GM15510 (cell line): ENCODE data around the gene DIPK1C.
A peak's percentile ranks its signal among the peaks of the same experiment; 100 is the strongest.

Experiments
- POLR2A ChIP-seq: IDR thresholded peaks from 3 replicates; pipeline ENCODE4 v1.6.1; 2011; ENCODE audit warnings: borderline replicate concordance; ENCODE audit not compliant: insufficient read length; ENCODE audit errors: extremely low read depth

DIPK1C gene

DNA sequence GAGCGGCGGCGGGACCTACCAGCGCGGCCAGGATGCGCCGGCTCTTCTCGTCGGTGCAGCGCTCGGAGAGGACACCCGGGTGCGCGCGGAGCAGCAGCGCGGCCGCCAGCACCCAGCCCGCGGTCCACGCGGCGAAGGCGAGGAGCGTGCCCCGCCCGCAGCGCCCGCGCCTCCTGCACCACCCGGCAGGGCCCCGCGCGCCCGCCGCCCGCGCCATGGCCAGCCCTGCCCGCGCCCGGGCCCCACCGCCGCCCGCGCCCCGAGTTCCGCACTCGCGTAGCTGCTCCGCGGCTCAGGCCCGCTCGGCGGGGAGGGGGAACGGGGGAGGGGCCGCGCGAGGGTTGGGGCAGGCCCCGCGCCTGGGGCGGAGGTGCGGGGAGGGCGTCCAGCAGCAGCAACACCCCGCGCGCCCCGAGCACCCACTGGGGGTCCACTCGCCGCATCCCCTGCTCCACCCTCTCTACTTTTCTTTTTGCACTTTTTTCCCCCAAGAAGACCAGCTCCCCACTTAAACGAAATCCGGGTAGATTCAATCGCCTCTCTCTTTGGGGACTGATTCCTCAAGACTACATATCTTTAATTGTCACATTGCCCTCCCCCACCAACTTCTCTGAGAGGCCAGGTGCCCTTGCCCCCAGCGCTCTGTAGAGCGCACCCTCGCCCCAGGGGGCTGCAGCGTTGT lies at the start of gene DIPK1C:
Gene DIPK1C (minus strand): TSS at position 266 of the 682 bp plus-strand sequence. CDS start 49 bp downstream, at position 217.
- TF ChIP-seq POLR2A: no peak

DNA sequence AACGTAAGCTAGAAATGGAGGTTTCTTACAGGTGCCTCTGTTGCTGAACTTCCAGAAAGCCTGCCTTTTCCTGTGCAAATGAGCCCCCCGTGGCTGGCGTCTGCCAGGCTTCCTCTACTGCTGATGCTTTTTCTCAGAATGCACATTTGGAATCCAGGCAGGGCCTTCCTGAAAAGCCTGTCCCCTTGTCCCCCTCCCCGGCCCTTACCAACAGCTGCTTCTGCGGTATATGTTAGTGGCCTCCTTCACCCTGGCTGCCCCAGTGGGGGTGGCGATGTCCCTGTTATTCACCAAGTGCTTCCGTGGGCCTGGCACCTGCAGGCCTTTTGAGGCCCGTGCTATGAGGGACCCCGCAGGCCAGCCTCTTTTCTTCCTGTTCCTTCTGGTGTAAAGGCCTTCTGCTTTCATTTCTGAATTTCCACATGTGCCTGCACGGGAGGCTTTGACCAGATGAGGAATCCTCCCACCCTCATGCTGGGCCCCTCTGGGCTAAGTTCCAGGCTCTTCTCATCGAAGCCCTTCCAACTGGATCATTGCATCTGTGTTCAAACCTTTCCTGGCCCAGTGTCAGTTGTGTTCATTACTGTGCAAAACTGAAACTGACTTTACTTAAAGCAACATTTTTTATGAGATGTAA lies 49.5 kb upstream of the DIPK1C start:
- no peak for TF ChIP-seq POLR2A

DNA sequence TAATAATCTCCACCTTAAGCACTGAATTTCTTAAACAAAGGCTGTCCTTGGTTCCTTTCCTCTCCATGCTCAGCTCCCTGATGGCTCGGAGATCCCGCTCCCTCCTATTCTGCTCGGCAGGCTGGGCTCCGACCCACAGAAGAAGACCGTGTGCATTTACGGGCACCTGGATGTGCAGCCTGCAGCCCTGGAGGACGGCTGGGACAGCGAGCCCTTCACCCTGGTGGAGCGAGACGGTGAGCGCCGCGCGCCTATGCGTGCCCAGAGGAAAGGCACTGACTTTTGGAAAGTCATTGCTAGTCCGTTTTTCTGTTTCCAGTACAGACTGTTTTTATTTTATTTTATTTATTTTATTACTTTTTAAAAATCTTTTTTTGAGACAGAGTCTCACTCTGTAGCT lies 48.7 kb upstream of the DIPK1C start:
- TF ChIP-seq POLR2A: no peak

DNA sequence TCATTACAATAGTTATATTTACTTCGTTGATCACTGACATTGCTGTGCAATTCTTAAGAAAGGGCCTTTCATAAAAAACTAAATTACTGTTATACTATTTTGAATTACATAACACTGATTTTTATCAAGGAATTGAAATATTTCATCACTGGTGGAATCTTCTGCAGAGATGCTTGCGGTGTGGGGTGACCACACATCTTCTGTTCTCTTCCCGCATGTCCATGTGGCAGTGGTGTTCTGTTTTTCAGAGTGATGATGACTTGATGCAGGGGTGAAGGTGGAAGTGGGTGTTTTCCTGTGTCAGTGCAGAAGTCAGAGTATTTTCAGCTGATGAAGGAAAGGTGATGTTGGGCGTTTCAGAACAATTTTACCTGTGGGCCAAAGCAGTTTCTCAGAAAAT lies 46.0 kb upstream of the DIPK1C start:
- TF ChIP-seq POLR2A: no peak

DNA sequence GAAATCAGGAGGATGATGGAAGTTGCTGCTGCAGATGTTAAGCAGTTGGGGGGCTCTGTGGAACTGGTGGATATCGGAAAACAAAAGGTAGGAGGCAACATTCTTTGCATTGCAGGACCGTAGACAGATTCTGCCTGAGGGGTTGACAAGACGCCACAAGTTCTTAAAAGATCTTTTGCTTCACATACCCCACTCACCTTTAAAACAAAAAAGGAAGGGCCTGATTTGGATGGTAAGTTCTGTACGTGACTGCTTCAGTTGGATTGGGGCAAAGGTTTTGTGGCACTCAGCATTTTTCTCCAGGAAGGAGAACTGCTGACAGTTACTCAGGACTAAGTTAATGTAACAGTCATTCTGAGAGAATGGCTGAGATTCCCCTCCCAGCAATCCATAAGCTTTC lies 44.3 kb upstream of the DIPK1C start:
- TF ChIP-seq POLR2A: no peak

DNA sequence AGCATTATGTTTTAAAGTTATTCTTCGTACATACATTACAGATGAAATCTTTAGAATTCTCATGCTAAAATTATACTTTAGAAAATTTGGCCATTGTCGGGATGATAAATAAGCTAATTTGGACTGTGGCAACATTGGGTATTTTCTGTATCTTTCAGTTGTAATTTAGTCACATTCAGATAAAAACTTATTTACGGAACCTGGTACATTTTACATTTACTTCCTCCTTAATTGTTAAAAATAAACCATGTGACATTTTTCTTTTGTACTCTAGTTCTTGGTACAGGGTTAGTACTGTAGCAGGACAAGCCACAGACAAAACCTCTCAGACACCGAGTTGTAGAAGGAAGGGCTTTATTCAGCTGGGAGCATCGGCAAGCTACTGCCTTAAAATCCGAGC lies 43.3 kb upstream of the DIPK1C start:
- TF ChIP-seq POLR2A: no peak

DNA sequence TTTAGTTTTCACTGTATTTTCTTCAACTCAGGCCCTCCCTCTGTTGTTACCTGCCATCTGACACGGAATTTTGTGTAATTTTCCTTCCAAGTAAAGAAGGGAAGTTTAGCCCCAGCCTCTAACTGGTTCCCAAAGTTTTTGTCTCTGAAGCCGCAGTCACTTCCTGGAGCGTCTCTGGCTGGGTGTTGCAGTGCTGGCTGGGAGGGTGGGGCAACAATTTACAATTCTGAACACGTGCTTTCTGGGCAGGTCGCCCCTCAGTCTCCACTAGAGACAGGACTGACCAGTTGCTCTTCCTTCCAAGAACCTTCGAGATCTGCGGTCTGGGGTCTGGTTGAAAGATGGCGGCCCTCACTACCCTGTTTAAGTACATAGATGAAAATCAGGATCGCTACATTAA lies 42.5 kb upstream of the DIPK1C start:
- TF ChIP-seq POLR2A: peak; percentile 44

DNA sequence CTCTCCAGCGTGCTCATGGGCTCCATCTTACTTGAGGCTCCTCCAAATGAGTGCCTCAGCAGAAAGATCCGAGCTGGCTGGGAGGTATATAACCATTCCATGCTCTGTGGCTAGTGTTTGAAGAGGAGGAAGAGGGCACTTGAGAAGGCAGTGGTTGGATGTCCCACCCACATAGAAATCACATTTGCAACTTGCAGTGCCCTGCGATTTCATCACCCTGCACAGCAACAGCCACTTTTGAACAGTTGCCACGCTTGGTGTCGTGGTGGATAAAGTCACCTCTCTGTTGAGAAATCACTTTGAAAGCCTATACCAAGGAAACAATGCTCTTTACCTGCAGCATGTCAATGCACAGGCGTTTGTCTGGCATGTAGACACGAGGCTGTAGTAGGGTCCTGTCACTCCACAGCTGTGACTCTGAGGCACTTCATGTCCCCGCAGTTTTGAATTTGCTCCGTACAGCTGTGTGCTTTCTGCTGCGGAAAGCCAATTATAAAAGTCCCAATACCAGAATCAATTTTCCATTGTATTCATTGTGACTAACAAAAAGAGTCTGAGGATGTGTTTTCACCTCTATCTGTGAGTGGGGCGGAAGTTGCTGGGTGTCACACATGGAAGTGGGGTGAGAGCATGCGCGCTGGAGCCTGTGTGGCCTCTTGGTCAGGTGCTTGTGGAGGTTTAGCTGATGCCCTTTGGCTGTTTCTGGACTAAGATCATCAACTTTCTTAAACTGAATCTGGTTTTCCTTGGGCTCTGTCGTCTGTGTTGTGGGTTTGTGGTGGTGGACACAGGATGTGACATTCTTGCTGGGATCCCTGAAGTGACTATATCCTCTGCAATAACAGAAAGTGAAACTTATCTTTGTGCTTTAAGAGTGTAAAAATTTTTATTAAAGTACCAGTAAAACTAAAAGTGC lies 41.9 kb upstream of the DIPK1C start:
- peak; percentile 36 for TF ChIP-seq POLR2A

DNA sequence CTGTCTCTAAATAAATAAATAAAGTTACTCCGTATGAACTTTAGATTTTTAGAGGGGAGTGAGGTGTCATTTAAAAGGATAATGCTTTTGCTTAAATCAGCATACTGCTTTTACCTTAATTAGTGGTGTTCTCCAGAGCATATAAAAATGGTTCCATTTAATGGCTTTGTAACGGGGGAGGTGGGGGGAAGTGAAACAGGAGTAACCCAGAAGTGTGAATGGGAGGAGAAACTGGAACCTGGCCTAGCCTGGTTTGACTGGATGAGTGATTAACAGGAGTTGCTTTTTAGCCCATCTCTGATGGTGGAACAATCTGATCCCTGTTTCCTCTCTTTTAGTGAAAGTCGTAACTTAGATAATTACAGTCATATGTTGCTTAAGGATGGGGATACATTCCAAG lies 40.7 kb upstream of the DIPK1C start:
- TF ChIP-seq POLR2A: no peak

DNA sequence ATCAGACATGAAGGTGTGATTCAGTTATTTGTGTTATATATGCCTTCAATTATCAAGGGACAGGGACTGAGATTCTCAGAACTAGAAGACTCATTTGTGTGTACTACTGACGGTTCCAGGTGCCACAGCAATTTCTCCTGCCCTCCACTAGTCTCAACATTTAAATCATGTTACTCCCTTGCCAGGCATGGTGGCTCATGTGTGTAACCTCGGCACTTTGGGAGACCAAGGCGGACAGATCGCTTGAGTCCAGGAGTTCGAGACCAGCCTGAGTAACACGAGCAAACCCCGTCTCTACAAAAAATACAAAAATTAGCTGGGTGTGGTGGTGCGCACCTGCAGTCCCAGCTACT lies 40.2 kb upstream of the DIPK1C start:
- TF ChIP-seq POLR2A: no peak

DNA sequence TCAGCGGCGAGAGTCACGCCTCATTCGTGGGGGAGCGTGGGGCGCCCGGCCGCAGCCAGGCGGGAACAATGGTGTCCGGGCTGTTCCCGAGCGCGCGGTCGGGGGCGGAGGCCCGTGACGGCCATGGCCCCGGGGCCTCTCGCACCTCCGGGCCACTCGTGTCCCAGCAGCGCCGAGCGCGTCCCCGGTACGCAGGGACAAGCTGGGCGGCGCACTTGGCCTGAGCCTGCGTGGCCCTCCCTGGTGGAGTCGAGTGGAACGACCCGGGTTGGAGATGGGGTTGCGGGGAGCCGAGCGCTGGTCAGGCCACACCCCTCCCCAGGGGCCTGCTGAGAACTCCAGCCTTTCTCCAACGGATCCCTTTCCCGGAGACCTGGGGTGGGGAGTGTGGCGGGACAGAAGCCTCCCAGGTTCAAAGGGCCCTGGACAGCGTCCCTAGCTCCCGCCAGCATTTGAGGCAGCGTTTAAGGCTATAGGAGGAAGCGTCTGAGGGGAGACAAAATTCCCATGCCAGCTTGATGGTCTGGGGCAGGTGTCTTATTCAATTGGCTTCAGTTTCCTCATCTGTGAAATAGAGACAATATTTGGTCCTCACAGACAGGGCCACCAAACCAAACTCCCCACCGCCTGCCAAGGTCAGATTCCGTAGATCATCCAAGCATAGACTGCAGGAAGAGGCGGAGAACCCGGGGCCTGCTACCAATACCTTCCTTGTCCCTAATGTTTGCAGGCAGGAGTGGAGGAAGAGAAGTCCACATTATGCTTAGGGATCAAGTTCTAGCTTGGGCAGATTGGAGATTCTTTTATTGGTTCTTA lies 39.6 kb upstream of the DIPK1C start:
- TF ChIP-seq POLR2A: no peak

DNA sequence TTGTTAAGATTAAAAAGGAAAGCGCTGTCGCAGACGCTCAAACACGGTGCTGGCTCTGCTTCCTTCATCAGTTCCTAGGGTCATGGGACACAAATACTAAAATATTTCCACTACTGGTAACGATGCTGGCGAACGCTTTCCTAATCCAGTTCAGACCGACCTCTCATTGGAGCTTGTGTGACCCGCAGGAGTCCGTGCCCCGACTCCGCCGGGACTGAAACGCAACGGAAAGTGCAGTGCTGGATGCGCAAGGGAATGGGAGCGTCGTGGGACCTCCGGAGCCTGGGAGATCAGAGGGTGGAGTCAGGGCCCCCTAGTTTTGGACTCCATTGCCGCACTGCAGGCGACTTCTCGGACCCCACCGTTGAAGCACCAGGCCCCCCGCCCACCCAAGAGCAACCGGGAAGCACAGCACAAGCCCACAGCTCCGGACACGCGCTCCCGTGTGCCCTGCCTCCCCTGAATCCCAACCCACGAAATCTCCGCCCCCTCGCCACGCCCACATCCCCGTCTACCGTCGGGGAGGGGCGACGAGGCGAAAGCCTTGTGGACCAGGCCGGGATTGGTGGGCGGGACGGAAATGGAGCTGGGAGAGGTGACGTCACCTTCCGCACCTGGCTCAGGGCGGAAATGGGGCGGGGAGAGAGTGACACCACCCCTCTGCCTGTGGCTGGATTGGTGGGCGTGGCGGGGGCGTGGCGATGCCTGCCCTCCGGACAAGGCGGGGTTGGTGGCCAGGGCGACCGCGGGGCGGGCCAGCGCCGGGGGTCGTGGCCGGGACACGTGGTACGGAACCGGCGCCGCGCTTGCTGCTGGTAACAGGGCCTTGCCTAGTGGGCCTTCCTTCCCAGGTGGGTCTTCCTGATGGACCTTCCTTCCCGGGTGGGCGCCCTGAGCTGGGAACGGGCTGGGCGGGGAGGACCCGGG lies 38.7 kb upstream of the DIPK1C start, which contains the start of gene CNDP2:
Gene CNDP2 (plus strand): TSS at position 783 of the 927 bp plus-strand sequence. CDS start 3,611 bp downstream, outside the sequence.
- TF ChIP-seq POLR2A: peak; percentile 84

DNA sequence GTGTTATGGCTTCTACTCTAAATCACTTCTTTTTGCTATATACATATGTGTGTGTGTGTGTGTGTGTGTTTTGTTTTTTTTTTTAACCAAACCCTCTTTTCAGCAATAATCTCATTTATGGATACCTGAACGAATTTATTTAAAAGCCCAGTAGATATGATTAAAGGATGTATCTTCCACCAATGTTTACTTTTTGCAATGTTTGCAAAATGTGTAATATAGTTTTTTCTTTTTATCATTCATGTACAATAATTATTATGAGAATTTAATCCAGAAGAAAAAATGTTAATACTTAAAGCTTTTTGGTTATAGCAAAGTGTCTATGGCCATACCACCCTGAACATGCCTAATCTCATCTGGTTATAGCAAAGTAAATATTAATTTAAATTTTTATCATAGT lies 37.4 kb upstream of the DIPK1C start:
- no peak for TF ChIP-seq POLR2A

DNA sequence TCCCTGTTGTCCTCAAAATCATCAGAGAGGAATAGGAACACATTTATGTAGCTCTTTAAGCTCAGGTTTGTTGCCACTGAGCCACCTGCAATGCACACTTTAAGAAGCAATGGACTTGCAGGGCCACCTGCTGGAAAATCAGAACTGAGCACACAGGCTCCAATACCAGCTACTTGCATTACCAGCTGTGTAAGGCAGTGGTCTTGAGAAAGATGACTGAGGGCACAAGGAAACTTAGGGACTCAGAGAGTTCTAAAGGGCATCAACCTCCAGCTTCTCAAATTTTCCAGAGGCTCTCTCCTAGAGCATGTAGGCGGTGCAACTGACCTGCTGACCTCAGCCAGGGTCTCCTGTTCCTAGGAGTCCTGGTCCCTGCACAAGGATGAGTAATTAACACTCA lies 36.6 kb upstream of the DIPK1C start:
- TF ChIP-seq POLR2A: no peak

DNA sequence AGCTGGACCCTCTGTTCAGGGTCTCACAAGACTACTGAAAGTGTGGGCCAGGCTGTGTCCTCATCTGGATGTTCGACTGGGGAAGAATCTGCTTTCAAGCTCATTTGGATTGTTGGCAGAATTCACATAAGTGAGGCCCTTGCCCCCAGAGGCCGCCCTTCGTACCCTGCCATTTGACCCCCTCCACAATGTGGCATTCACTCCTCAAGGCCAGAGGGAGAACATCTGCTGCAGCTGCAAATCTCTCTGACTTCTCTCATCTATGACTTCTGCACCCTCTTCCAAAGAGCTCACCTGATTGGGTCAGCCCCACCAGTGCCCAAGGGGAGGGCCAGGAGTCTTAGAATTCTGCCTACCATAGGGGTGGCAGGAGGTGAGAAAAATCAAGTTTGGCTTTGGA lies 35.2 kb upstream of the DIPK1C start:
- no peak for TF ChIP-seq POLR2A
